OCI-LY3 (cell line): Measurements from ENCODE around the gene CNNM2.

Experiments used
- H2AFZ ChIP-seq: fragments of 200-600, 300-600 bp; shearing (Covaris generic); 2 replicates; pipeline ENCODE4 v1.6.0; 2014; ENCODE audit warnings: antibody characterized with exemption, low read depth, low read length
- H3K27ac ChIP-seq: fragments of 200-600, 300-600 bp; sonication (generic); 2 replicates; pipeline ENCODE4 v1.5.1; 2014; ENCODE audit warnings: mild to moderate bottlenecking, low read length, moderate library complexity, mixed read lengths
- H3K27me3 ChIP-seq: fragments of 200-600, 300-600 bp; sonication (generic); 2 replicates; pipeline ENCODE4 v1.6.1; 2014; ENCODE audit warnings: low read depth, low read length, mixed read lengths
- H3K36me3 ChIP-seq: fragments of 200-600, 300-600 bp; sonication (generic); replicated peaks from 2 replicates; pipeline ENCODE3; 2014; ENCODE audit warnings: low read depth, low read length, mixed read lengths
- H3K4me1 ChIP-seq: fragments of 300-600, 200-600 bp; sonication (generic); 2 replicates; pipeline ENCODE4 v1.6.1; 2014; ENCODE audit warnings: low read length, mixed read lengths
- H3K4me2 ChIP-seq: fragments of 200-600, 300-600 bp; sonication (generic); 2 replicates; pipeline ENCODE4 v1.6.1; 2014; ENCODE audit warnings: low read length, mixed read lengths
- H3K4me3 ChIP-seq: fragments of 300-600, 200-600 bp; sonication (generic); 2 replicates; pipeline ENCODE4 v1.5.1; 2014; ENCODE audit warnings: antibody characterized with exemption, mild to moderate bottlenecking, low read length, moderate library complexity
- H3K79me2 ChIP-seq: fragments of 300-600, 200-600 bp; shearing (Covaris generic); 2 replicates; pipeline ENCODE4 v1.6.1; 2014; ENCODE audit warnings: mild to moderate bottlenecking, low read length, mixed read lengths
- H3K9ac ChIP-seq: fragments of 300-600, 200-600 bp; shearing (Covaris generic); 2 replicates; pipeline ENCODE4 v1.6.0; 2014; ENCODE audit warnings: mild to moderate bottlenecking, low read length, moderate library complexity
- H3K9me3 ChIP-seq: fragments of 200-600, 300-600 bp; shearing (Covaris generic); 2 replicates; pipeline ENCODE4 v1.6.1; 2014; ENCODE audit warnings: low read length, mixed read lengths; ENCODE audit not compliant: insufficient read depth
- H4K20me1 ChIP-seq: fragments of 200-600, 300-600 bp; sonication (generic); 2 replicates; pipeline ENCODE4 v1.6.1; 2016; ENCODE audit warnings: low read length, mixed read lengths; ENCODE audit not compliant: insufficient read depth
- CTCF ChIP-seq: fragments of 200-600, 300-600 bp; sonication (generic); IDR thresholded peaks from 2 replicates; pipeline ENCODE4 v1.5.1; 2014; ENCODE audit warnings: antibody characterized with exemption, low read length, low read depth
- EZH2phosphoT487 ChIP-seq: fragments of 200-600 bp; shearing (Covaris generic); IDR thresholded peaks from 2 replicates; pipeline ENCODE4 v1.6.1; 2018; ENCODE audit warnings: antibody characterized with exemption, mixed run types, low read depth

The CNNM2 gene

GRCh38 chr10:103042129-103042528, 124.0 kb downstream of the CNNM2 start:
- no peak overlapping the region for H3K27ac ChIP-seq
- no peaks in the 10 kb centered on the region for H3K9me3 ChIP-seq
- no peaks in the 10 kb centered on the region for H3K27me3 ChIP-seq
- no peaks in the 10 kb centered on the region for H4K20me1 ChIP-seq
- TF ChIP-seq EZH2phosphoT487 = no peak
- no peak for TF ChIP-seq CTCF
- H2AFZ ChIP-seq = no peak overlapping the region
- H3K4me2 ChIP-seq = no peak overlapping the region
- H3K79me2 ChIP-seq = no peaks in the 10 kb centered on the region
- no peaks in the 10 kb centered on the region for H3K4me1 ChIP-seq
- H3K36me3 ChIP-seq = no peaks in the 10 kb centered on the region
- no peak overlapping the region for H3K9ac ChIP-seq
- H3K4me3 ChIP-seq = no peak overlapping the region

- Histone ChIP-seq H3K27me3 (no peaks in the 10 kb centered on the region), H3K4me3 (no peak overlapping the region), H3K4me2 (no peak overlapping the region), H4K20me1 (no peaks in the 10 kb centered on the region), H2AFZ (no peak overlapping the region), H3K27ac (no peak overlapping the region), H3K36me3 (no peaks in the 10 kb centered on the region), H3K9me3 (no peaks in the 10 kb centered on the region), H3K79me2 (no peaks in the 10 kb centered on the region), H3K9ac (no peak overlapping the region), H3K4me1 (no peaks in the 10 kb centered on the region)
- TF ChIP-seq EZH2phosphoT487 (no peak), CTCF (no peak)
Measured at GRCh38 chr10:103042908-103043307, 124.8 kb downstream of the CNNM2 start.

GRCh38 chr10:103044942-103045489, 126.9 kb downstream of the CNNM2 start:
- TF ChIP-seq EZH2phosphoT487 (no peak), CTCF (no peak)
- H2AFZ ChIP-seq = no peak overlapping the region
- no peak overlapping the region for H3K27ac ChIP-seq
- H3K9me3 ChIP-seq = no peaks in the 10 kb centered on the region
- no peaks in the 10 kb centered on the region for H3K4me1 ChIP-seq
- H3K9ac ChIP-seq = no peak overlapping the region
- no peaks in the 10 kb centered on the region for H4K20me1 ChIP-seq
- H3K27me3 ChIP-seq = no peaks in the 10 kb centered on the region
- no peak overlapping the region for H3K4me3 ChIP-seq
- H3K79me2 ChIP-seq = no peaks in the 10 kb centered on the region
- no peak overlapping the region for H3K4me2 ChIP-seq
- no peaks in the 10 kb centered on the region for H3K36me3 ChIP-seq

DNA sequence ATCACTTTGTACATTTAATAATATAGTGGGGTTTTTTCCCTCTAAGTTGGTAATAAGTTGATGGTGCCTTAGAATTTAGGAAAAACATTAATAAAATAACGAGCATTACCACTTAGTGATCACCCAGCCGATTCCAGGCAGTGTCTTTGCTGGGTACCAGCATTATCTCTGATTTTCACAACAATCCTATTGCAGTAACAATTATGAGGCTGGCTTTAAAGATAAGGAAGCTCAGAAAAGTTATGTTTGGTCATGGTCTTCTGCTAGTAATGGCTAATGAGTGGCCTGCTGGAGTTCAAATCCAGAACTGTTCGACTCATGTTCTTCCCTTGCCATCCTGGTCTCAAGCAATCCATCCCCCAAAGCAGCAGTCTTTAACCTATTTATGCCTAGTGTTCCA, 127.9 kb downstream of the CNNM2 start:
- Histone ChIP-seq H3K27me3 (no peaks in the 10 kb centered on the region), H2AFZ (no peak overlapping the region), H3K4me1 (no peaks in the 10 kb centered on the region), H3K27ac (no peak overlapping the region), H4K20me1 (no peaks in the 10 kb centered on the region), H3K4me3 (no peak overlapping the region), H3K36me3 (no peaks in the 10 kb centered on the region), H3K4me2 (no peak overlapping the region), H3K9ac (no peak overlapping the region), H3K9me3 (no peaks in the 10 kb centered on the region), H3K79me2 (no peaks in the 10 kb centered on the region)
- TF ChIP-seq CTCF (no peak), EZH2phosphoT487 (no peak)
